NCI-H1092 treated with DMSO at 0.1 percent for 48 hours (cell line): ENCODE measurements around the gene AXIN1.
"Not testable (repeated sequence)": the region's sequence is repeated elsewhere in the genome, so short reads cannot be mapped to it uniquely, and the experiment has no call there.

Source experiments
- DNase-seq: peaks from one replicate; lab custom pipeline; 2025; lab: John Stamatoyannopoulos, UW

AXIN1 gene

GRCh38 chr16:354291-354881 is 1.9 kb upstream of the AXIN1 start:
- no peak for DNase-seq

GRCh38 chr16:353404-354290 is 1.1 kb upstream of the AXIN1 start:
- no peak for DNase-seq

GRCh38 chr16:351804-352520 is 561 bp downstream of the AXIN1 start:
- DNase-seq = no peak

- no peak for DNase-seq
Measured at GRCh38 chr16:350203-350602, 2.3 kb downstream of the AXIN1 start.

- DNase-seq = no peak
Measured at GRCh38 chr16:349211-349610, 3.3 kb downstream of the AXIN1 start.

GRCh38 chr16:348495-348894 is 4.0 kb downstream of the AXIN1 start:
- DNase-seq = not testable (repeated sequence)

GRCh38 chr16:347203-347602 is 5.3 kb downstream of the AXIN1 start:
- no peak for DNase-seq

GRCh38 chr16:346587-346986 is 5.9 kb downstream of the AXIN1 start:
- DNase-seq = no peak

GRCh38 chr16:345772-346171 is 6.8 kb downstream of the AXIN1 start:
- DNase-seq = no peak

- DNase-seq = no peak
Measured at GRCh38 chr16:342455-343213, 9.9 kb downstream of the AXIN1 start.

GRCh38 chr16:341974-342336 is 10.6 kb downstream of the AXIN1 start:
- DNase-seq = not testable (repeated sequence)

- DNase-seq = not testable (repeated sequence)
Measured at GRCh38 chr16:341095-341973, 11.2 kb downstream of the AXIN1 start.

GRCh38 chr16:340370-341091 is 12.0 kb downstream of the AXIN1 start:
- DNase-seq = no peak

GRCh38 chr16:339680-340079 is 12.8 kb downstream of the AXIN1 start:
- DNase-seq = no peak

- peak; percentile 52 for DNase-seq
Measured at GRCh38 chr16:337975-338575, 14.4 kb downstream of the AXIN1 start.

- peak; percentile 58 for DNase-seq
Measured at GRCh38 chr16:337437-337836, 15.1 kb downstream of the AXIN1 start.

GRCh38 chr16:336269-336668 is 16.3 kb downstream of the AXIN1 start:
- DNase-seq = no peak

- DNase-seq = not testable (repeated sequence)
Measured at GRCh38 chr16:334861-335632, 17.5 kb downstream of the AXIN1 start.

GRCh38 chr16:334164-334832 is 18.2 kb downstream of the AXIN1 start:
- DNase-seq = not testable (repeated sequence)
